NCI-H146 (cell line): ENCODE data around the gene ANKRD63.

Experiments
- DNase-seq: peaks from one replicate; lab custom pipeline; 2025; lab: John Stamatoyannopoulos, UW

ANKRD63 gene

GRCh38 chr15:40242601-40243000, 40.3 kb downstream of the ANKRD63 start:
- DNase-seq = no peak

DNA sequence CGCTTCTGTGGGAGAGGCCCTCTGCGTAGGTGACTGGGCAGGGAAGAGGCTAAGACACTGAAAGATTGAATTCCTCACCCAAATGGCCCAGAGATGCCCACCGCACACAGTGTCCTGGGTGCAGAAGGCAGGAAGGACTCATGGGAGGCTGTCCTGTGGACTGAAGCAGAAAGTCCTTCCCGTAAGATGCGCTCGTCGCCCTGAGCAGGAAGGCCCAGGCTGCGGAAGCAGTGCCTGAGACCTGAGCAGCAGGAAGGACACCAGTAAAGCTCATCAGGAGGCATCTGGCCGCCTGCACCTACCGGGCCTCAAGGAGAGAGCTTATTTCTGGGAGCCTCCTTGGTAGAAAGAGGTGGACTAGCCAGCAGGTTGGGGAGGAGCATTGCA, 40.7 kb downstream of the ANKRD63 start:
- DNase-seq = no peak

DNA sequence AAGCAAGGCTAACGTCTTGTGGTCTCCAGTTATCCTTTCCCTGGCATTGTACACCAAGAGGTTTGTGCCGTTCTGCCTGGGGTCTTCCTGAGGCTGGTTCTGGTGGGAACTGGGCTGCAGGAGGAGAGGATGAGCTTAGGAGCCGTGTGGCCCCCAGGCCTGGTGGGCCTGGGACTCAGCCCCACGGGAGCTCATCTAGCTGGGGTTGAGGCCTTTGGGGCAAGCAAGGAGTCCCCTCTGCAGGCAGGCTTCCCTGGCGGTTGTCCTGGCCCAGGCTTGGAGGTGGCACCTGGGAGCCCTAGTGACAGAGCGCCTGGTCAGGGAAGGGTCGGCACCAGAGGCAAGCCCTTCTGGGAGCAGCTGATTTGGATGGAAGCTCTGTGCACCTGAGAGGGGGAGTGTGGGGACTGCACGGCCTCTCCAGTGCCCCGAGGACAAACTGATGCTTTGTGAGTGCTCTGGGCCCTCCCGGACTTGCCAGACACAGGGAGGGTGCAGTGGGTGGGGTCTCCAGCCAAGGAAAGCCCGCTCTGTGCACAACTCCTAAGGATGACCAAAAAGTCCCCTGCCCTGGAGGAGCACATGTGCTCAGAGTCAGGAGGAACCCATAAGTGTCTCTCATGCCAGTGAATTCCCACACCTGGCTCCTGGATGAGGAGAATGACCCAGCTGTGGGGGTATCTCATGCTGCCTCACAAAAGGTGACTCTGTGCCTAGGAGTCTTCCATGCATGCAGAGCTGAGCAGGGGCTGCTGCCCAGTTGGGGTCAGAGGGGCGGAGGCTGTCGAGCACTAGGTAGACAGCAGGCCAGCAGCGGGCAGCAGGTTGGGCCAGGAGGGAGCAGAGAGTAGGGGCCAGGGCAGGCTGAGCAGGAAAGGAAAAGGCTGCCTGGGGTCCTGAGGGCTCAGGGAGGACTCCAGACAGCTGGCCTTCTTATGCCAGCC, 41.3 kb downstream of the ANKRD63 start:
- DNase-seq = no peak

DNA sequence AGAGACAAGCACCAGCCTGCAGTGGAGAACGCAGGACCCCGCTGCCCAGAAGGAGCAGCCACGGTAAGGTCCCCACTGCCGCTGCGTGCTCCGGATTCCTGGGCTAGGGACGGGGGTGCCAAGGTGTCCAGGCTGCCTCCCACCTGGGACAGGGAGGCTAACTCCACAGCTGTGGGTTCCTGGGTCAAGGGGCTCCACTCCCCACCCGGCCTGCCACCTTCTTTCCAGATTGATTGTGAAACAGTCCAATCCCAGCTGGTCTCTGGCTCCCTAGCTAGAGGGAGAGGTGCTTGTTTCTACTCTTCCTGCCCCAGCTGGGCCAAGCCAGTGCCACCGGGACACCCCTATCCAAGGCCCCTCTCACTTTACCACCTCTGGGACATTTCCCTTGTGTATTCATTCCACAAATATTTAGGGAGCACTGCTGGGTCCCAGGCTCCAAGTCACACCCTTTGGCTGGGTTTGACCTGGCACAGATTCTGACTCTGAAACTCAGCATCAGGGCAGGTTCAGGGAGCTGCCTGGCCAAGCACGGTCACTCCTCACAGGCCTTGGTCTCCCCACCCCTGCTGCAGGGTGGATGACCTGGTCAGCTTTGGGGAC, 42.1 kb downstream of the ANKRD63 start:
- no peak for DNase-seq

DNA sequence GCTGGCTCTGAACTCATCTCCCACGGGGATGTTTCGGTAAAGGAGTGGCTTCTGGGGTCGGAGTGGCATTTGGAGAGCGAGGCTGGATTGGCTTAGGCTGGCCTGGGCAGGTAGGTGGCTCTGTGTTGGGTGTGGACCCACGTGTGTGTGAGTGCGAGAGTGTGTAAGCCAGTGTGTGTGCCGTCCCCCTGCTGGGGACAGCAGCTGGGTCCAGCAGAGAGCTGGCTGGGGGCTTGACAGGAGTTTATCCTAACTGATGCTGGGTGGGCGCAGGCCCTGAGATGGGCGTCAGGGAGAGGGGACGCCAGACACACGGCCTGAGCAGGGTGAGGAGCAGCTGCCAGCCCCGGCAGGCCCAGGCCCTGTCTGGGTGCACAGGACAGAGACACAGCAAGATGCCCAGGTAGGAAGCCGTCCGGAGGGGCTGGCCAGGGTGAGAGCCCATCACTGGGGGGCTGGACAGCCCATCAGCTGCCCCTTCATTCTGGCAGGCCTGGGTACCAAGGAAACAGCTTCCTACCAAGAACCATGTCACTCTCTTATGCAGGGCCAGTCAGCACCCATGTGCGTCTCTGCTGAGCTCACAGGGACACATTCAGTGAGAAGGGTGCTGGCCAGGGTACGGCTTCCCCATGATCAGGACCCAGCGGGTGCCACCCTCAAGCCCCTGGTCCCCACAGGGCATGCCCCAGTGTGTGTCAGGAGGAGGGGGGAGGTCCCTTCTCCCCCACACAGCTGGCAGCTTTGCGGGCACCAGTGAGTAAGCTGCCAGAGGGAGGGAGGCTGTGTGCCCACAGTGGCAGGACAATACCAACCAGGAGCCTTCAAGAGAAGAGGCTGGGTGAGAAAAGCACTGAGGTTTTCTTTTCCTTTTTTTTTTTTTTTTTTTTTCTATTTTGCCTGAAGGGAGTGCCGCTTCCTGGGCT, 42.9 kb downstream of the ANKRD63 start:
- no peak for DNase-seq

DNA sequence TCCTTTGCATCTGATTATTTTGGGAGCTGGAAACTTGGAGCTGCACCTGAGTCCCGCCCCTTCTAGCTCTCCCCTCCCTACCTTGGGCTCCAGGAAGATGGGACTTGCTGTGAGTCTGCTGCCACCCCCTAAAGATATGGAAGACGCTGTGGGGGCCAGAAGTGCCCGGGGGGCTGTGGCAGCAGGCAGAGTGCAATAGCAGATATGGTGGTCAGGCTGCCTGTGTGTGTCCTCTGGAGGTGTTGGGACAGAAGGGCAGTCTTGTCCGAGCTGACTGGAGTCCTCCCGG, 43.5 kb downstream of the ANKRD63 start:
- DNase-seq = no peak

- peak; percentile 70 for DNase-seq
Observed at GRCh38 chr15:40238532-40239403, 44.1 kb downstream of the ANKRD63 start, which contains the start of gene PAK6. Gene PAK6 (plus strand): TSS chr15:40239063. CDS start chr15:40264786, 25,723 bp downstream.

GRCh38 chr15:40235201-40235885, 47.5 kb downstream of the ANKRD63 start:
- no peak for DNase-seq

GRCh38 chr15:40234783-40235182, 48.1 kb downstream of the ANKRD63 start:
- no peak for DNase-seq

DNA sequence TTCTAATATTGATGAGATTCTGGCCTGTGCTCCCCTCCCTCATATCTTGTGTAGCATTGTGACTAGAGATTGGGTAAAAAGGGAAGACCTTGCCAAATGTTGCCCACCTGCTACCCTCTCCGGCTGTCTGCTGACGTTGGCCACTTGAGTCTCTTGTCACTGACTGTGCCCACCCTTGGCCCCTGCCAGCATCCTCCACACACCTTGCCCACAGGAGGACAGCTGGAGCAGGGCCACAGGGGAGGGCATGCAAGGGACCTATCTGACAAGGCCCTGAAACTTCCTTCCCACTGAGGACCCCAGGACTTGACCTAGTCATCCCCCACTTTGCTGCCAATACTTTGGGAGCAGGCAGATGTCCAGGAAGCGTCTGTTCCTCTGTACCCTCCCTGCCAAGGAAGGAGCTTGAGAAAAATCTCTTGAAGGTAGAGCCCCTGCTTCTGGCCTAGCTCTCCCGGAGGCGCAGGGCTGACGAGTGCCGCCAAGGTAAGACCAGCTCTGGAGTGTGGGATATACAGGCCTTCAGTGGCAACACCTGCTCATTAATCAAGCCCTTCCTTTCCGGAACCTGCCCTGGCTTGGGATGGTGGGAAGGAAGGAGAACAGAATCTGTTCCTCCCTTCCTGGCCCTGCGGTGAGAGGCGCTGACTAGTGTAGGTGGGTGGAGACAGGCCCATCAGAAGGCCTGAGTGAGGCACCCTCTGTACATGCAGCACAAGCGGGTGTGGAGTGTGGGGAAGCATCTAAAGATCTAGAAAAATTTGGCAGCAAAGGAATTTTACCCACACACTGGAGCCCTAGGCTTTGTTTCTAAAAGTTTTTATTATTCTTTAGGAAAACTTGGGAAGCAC, 48.9 kb downstream of the ANKRD63 start:
- DNase-seq = no peak

GRCh38 chr15:40232625-40233070, 50.2 kb downstream of the ANKRD63 start:
- no peak for DNase-seq
